Measurements from ENCODE around the gene CCDC197. TPM values are rescaled to one million over a fixed set of nuclear protein-coding genes. Genes with fewer than 3 reads are reported as not detected.

CCDC197 gene
- total RNA-seq, 2 donors from 2014 or later = not detected

DNA sequence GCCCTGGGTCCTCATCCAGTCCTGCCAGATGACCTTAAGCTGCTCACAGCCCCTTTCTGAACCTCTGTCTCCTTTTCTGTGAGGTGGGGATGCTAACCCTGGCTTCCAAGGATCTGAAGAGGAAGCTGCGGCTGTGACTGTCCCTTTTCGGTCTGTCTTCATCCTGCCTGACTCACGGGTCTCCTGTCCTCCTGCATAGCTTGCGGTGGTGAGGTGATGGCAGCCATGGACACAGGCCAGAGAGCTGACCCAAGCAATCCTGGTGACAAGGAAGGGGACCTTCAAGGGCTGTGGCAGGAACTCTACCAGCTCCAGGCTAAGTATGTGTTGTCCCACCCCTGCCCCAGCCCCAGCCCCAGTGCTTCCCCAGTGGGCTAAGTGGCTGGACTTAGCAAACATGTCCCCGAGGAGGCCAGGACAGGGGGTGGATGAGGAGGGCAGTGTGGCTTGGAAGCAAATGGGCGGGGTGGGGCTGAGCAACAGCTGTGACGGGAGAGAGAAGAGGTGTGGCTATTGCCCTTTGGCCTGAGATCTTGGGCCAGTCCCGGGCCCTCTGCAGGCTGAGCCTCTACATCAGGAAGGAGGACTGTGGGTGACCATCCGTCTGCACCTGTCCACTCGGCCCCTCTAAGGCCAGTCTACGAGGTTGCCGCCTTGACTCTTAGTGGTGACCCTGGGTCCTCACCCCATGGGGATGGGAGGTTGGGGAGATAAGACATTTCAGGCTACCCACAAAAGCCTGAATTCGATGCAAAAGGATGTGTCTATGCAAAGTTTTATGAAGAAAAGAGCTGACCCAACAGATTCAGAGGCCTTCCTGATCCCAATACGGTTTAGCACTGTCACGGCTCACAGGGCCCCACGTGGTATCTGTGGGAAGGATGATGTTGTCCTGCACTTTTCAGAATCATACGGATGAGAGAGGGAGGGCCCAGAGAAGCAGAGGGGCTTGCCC, 1.1 kb downstream of the CCDC197 start:
- Histone ChIP-seq H3K4me3 (no peak overlapping the region), H3K9me3 (no peaks in the 10 kb centered on the region), H3K36me3 (no peaks in the 10 kb centered on the region), H3K27me3 (replicated peaks; ENCODE audit: insufficient read depth) (no peaks in the 10 kb centered on the region), H3K27ac (no peak overlapping the region), H3K4me1 (replicated peaks) (no peaks in the 10 kb centered on the region)
- no peak for DNase-seq (ENCODE audit: low spot score)
- intact Hi-C loops (cut with DNase I) = loop anchor here (10.0 kb wide), 1 partner anchor 343 kb away; no protein-coding TSS in a partner anchor
- 89% methylated on average over 17 of the region's 17 CpGs for WGBS
- no peak for TF ChIP-seq POLR2AphosphoS5 (IDR thresholded peaks at IDR 0.05)
- TF ChIP-seq, protein P1, sequence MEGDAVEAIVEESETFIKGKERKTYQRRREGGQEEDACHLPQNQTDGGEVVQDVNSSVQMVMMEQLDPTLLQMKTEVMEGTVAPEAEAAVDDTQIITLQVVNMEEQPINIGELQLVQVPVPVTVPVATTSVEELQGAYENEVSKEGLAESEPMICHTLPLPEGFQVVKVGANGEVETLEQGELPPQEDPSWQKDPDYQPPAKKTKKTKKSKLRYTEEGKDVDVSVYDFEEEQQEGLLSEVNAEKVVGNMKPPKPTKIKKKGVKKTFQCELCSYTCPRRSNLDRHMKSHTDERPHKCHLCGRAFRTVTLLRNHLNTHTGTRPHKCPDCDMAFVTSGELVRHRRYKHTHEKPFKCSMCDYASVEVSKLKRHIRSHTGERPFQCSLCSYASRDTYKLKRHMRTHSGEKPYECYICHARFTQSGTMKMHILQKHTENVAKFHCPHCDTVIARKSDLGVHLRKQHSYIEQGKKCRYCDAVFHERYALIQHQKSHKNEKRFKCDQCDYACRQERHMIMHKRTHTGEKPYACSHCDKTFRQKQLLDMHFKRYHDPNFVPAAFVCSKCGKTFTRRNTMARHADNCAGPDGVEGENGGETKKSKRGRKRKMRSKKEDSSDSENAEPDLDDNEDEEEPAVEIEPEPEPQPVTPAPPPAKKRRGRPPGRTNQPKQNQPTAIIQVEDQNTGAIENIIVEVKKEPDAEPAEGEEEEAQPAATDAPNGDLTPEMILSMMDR (IDR thresholded peaks at IDR 0.05) = no peak
- TF ChIP-seq POLR2A (IDR thresholded peaks at IDR 0.05) = no peak

DNA sequence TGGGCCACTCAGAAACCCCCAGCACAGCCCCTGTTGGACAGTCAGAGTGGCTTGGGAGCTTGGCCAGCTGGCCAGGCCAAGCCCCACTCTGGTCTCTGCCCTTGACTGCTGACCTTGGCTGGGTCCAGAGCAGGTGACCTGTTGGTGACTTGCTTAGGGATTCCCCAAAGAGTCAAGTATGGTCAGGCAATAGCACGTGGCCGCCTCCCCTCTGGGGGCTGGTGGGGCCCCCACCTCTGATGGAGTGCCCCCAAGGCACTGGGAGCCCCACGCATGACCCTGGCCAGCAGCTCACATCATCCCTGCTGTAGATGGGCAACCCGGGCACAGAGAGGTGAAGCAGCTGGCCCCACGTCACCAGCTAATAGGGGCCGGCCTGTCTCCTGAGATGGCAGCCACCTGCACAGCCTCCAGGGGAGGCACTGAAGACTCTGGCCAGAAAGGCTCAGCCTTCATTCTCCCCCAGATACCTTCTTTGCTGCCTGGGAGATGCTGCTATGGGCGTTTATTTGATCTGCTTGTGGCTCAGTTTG, 1.8 kb downstream of the CCDC197 start:
- Histone ChIP-seq H3K4me1 (replicated peaks) (no peaks in the 10 kb centered on the region), H3K9me3 (no peaks in the 10 kb centered on the region), H3K4me3 (no peak overlapping the region), H3K36me3 (no peaks in the 10 kb centered on the region), H3K27me3 (replicated peaks; ENCODE audit: insufficient read depth) (no peaks in the 10 kb centered on the region), H3K27ac (no peak overlapping the region)
- intact Hi-C loops (cut with DNase I) = loop anchor here (10.0 kb wide), 1 partner anchor 344 kb away; no protein-coding TSS in a partner anchor
- 85% methylated on average over 7 of the region's 7 CpGs for WGBS
- DNase-seq (ENCODE audit: low spot score) = no peak
- TF ChIP-seq, protein P1 (IDR thresholded peaks at IDR 0.05) = no peak
- TF ChIP-seq POLR2AphosphoS5 (IDR thresholded peaks at IDR 0.05) (no peak), POLR2A (IDR thresholded peaks at IDR 0.05) (no peak)

DNA sequence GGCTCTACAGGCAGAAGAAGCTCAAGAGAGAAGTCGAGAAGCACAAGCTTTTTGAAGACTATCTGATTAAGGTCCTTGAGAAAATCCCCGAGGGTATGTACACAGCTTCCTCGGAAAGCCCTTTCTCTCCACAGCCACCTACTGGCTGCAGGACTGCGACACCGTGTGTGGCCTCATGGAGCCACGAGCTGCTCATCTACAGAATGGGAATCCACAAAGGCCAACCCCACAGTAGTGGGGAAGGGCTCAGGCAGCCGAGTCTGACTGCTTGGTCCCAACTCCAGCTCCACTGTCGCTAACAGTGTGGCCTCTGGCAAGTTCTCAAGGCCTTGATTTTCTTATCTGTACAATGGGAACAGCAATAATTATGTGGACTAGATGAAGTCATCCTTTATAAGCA, 2.5 kb downstream of the CCDC197 start:
- H3K27ac ChIP-seq = no peak overlapping the region
- intact Hi-C loops (cut with DNase I) = loop anchor here (10.0 kb wide), 1 partner anchor 345 kb away; no protein-coding TSS in a partner anchor
- no peaks in the 10 kb centered on the region for H3K27me3 ChIP-seq (replicated peaks; ENCODE audit: insufficient read depth)
- no peak overlapping the region for H3K4me3 ChIP-seq
- H3K4me1 ChIP-seq (replicated peaks) = no peaks in the 10 kb centered on the region
- no peak for DNase-seq (ENCODE audit: low spot score)
- no peaks in the 10 kb centered on the region for H3K36me3 ChIP-seq
- 67% methylated on average over 8 of the region's 8 CpGs for WGBS
- TF ChIP-seq POLR2A (IDR thresholded peaks at IDR 0.05) (no peak), POLR2AphosphoS5 (IDR thresholded peaks at IDR 0.05) (no peak)
- TF ChIP-seq, protein P1 (IDR thresholded peaks at IDR 0.05) = no peak
- no peaks in the 10 kb centered on the region for H3K9me3 ChIP-seq

DNA sequence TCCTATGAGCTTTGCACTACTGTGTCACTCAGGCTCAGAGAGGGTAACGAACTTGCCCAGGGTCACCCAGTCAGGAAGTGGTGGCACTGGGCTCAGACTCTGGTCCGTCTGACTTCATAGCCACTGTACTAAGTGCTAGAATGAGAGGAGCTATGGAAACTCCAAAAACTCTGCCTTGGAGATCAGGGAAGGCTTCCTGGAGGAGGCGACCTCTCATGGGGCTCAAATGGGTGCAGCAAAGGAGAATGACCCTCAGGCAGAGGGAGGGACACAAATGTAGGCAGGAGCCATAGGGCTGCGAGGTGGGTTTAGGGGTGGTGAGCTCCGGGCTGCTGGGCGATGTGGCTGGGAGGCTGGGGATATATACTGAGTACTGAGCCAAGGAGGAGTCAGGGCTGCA, 3.2 kb downstream of the CCDC197 start:
- H3K36me3 ChIP-seq = no peaks in the 10 kb centered on the region
- intact Hi-C loops (cut with DNase I) = loop anchor here (10.0 kb wide), 1 partner anchor 215 kb away; the partner anchor contains the start of gene PRIMA1

More for the DNA sequence above, 3.2 kb downstream of the CCDC197 start:
- H3K4me1 ChIP-seq (replicated peaks) = no peaks in the 10 kb centered on the region
- no peaks in the 10 kb centered on the region for H3K27me3 ChIP-seq (replicated peaks; ENCODE audit: insufficient read depth)
- TF ChIP-seq, protein P1 (IDR thresholded peaks at IDR 0.05) = no peak
- TF ChIP-seq POLR2A (IDR thresholded peaks at IDR 0.05) (no peak), POLR2AphosphoS5 (IDR thresholded peaks at IDR 0.05) (no peak)
- WGBS = 92% methylated on average over 6 of the region's 6 CpGs
- H3K9me3 ChIP-seq = no peaks in the 10 kb centered on the region
- H3K27ac ChIP-seq = no peak overlapping the region
- no peak overlapping the region for H3K4me3 ChIP-seq
- DNase-seq (ENCODE audit: low spot score) = no peak

All from prostate gland (tissue), 2 donors.